CD4-positive, alpha-beta T cell (primary cell): ENCODE measurements around the gene KCTD6. TPM values are rescaled to one million over a fixed set of nuclear protein-coding genes. Genes with fewer than 3 reads are reported as not detected.
A peak's percentile ranks its signal among the peaks of the same experiment; 100 is the strongest.

Source experiments
- ATAC-seq: fragments of 200-7000 bp; cut with Tn5 transposase; one replicate; pipeline ENCODE4 v1.10.0; 2022; ENCODE audit warnings: mild to moderate bottlenecking; ENCODE audit not compliant: poor library complexity
- CTCF ChIA-PET: fragments of 350-600 bp; sonication (Branson Sonifier 250); formaldehyde crosslinking; loops from one replicate; lab custom pipeline; 2021; ENCODE audit warnings: antibody characterized with exemption, inconsistent platforms; lab: Charles Lee
- POLR2A ChIA-PET: fragments of 350-600 bp; sonication (Branson Sonifier 250); formaldehyde crosslinking; loops from one replicate; lab custom pipeline; 2021; ENCODE audit warnings: antibody characterized with exemption, inconsistent platforms; lab: Charles Lee
- DNase-seq, 14 experiments: peaks; one replicate each; pipeline ENCODE4 v3.0.0-alpha.2; 2013 to 2020; ENCODE audit warnings: mixed read lengths in 2 of 14
- H3K27ac ChIP-seq, 2 donors: one replicate each; pipeline versions ENCODE4 v1.5.1 to v1.7.0; 2013; ENCODE audit warnings: low read length in 2 of 2, low read depth in 1 of 2, mild to moderate bottlenecking in 1 of 2
- H3K27me3 ChIP-seq, 2 experiments: 1 replicate in 1 of 2; 2 replicates in 1 of 2; pipeline versions ENCODE4 v1.6.1 to v1.7.0; 2013; ENCODE audit warnings: low read length in 2 of 2, control low read depth in 1 of 2, mild to moderate bottlenecking in 1 of 2, moderate library complexity in 1 of 2; ENCODE audit not compliant: insufficient read depth in 2 of 2, control insufficient read depth in 1 of 2
- H3K36me3 ChIP-seq: one replicate; pipeline ENCODE4 v1.6.1; 2013; ENCODE audit warnings: low read length, control low read depth; ENCODE audit not compliant: insufficient read depth
- H3K4me1 ChIP-seq: one replicate; pipeline ENCODE4 v1.6.1; 2013; ENCODE audit warnings: low read length, control low read depth; ENCODE audit not compliant: insufficient read depth
- H3K4me3 ChIP-seq: one replicate; pipeline ENCODE4 v1.5.1; 2013; ENCODE audit warnings: mild to moderate bottlenecking, low read length, moderate library complexity
- H3K9me3 ChIP-seq, 2 experiments: 1 replicate in 1 of 2; 2 replicates in 1 of 2; pipeline versions ENCODE4 v1.6.1 to v1.7.0; 2013; ENCODE audit warnings: low read length in 2 of 2, mild to moderate bottlenecking in 2 of 2, control low read depth in 1 of 2, moderate library complexity in 1 of 2; ENCODE audit not compliant: control insufficient read depth in 1 of 2, insufficient read depth in 1 of 2
- H3K27ac Mint-ChIP-seq: one replicate; pipeline ENCODE4 v1.8.0; 2020; ENCODE audit warnings: mixed read lengths
- H3K27me3 Mint-ChIP-seq: one replicate; pipeline ENCODE4 v1.8.0; 2021; ENCODE audit warnings: mixed read lengths
- H3K36me3 Mint-ChIP-seq: one replicate; pipeline ENCODE4 v1.8.0; 2021; ENCODE audit warnings: low read depth, mixed read lengths
- H3K4me1 Mint-ChIP-seq: one replicate; pipeline ENCODE4 v1.8.0; 2021; ENCODE audit warnings: low read depth, mixed read lengths
- H3K4me3 Mint-ChIP-seq: one replicate; pipeline ENCODE4 v1.8.0; 2020; ENCODE audit warnings: mild to moderate bottlenecking, mixed read lengths
- H3K9me3 Mint-ChIP-seq: one replicate; pipeline ENCODE4 v1.8.0; 2020; ENCODE audit warnings: mixed read lengths
- intact Hi-C, 2 experiments: fragments of 100-400 bp; cut with DNase I in 1 of 2; cut with micrococcal nuclease in 1 of 2; formaldehyde crosslinking; loops; one replicate each; pipeline versions ENCODE4 v1.15.1 to v1.9.0; 2023 to 2025; cut with DNase I, micrococcal nuclease
- total RNA-seq, 174 experiments: library from RNA in 2 of 174; stranded (reverse) in 2 of 174; gene quantifications; one replicate each; pipeline ENCODE4 v1.2.3 and lab custom pipeline; 2021 to 2026
- TF ChIP-seq, protein P1 (sequence below): fragments of 200-600 bp; IDR thresholded peaks from one replicate; pipeline ENCODE4 v1.8.0; 2022; ENCODE audit warnings: antibody characterized with exemption, mild to moderate bottlenecking

Gene KCTD6
- total RNA-seq, 2 experiments from 2014 or later, result 3.8 to 5.0 TPM

DNA sequence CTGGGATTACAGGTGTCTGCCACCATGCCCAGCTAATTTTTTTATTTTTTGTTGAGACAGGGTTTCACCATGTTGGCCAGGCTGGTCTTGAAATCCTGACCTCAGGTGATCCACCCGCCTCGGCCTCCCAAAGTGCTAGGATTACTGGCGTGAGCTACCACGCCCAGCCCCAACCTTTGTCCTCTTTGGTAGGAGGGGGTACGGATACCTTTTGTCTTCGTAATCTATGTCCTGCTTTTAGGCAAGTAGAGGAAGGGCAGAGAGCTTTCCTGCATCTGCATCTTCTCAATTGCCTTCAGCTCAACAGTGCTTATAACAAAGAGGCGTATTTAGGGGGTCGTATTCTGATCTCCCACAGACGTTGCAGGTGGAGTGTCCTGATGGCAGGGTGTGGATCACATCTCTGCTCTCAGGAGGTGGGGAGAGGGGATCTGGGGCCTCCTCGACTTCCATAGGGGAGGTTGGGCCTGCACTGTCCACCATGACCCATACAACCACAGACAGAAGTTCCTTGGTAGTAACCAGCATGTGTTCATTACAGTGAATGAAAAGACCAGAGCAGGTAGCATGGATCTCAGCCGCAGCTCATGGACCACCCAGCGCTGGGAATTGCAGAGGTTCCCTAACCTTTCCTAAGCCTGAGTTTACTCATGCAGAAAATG, 21.4 kb upstream of the KCTD6 start:
- no peaks in the 10 kb centered on the region for H3K9me3 Mint-ChIP-seq
- intact Hi-C loops, result no loop called here
- no peaks in the 10 kb centered on the region for H3K9me3 ChIP-seq
- H3K4me1 Mint-ChIP-seq, result peaks cover 24% of the 10 kb centered on the region
- peaks cover 29% of the 10 kb centered on the region for H3K4me1 ChIP-seq
- DNase-seq (no peak), ATAC-seq (no peak)
- peak overlapping the region; percentile 68 for H3K27ac Mint-ChIP-seq
- CTCF ChIA-PET, result interaction anchor here (1.9 kb wide), 1 partner anchor 21 kb away, joined by 7 read pairs; the partner anchor contains the start of gene KCTD6
- peak overlapping the region in 1 of 2 donors; percentile 50 for H3K27ac ChIP-seq
- H3K36me3 ChIP-seq, result no peaks in the 10 kb centered on the region
- no peak overlapping the region for H3K4me3 ChIP-seq
- POLR2A ChIA-PET, result interaction anchor here (0.8 kb wide), 1 partner anchor 37 kb away, joined by 4 read pairs; the partner anchor contains the start of gene PDHB
- H3K27me3 Mint-ChIP-seq, result no peaks in the 10 kb centered on the region
- H3K27me3 ChIP-seq, result no peaks in the 10 kb centered on the region
- TF ChIP-seq, protein P1, sequence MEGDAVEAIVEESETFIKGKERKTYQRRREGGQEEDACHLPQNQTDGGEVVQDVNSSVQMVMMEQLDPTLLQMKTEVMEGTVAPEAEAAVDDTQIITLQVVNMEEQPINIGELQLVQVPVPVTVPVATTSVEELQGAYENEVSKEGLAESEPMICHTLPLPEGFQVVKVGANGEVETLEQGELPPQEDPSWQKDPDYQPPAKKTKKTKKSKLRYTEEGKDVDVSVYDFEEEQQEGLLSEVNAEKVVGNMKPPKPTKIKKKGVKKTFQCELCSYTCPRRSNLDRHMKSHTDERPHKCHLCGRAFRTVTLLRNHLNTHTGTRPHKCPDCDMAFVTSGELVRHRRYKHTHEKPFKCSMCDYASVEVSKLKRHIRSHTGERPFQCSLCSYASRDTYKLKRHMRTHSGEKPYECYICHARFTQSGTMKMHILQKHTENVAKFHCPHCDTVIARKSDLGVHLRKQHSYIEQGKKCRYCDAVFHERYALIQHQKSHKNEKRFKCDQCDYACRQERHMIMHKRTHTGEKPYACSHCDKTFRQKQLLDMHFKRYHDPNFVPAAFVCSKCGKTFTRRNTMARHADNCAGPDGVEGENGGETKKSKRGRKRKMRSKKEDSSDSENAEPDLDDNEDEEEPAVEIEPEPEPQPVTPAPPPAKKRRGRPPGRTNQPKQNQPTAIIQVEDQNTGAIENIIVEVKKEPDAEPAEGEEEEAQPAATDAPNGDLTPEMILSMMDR, result no peak
- no peaks in the 10 kb centered on the region for H3K36me3 Mint-ChIP-seq
- H3K4me3 Mint-ChIP-seq, result no peak overlapping the region

DNA sequence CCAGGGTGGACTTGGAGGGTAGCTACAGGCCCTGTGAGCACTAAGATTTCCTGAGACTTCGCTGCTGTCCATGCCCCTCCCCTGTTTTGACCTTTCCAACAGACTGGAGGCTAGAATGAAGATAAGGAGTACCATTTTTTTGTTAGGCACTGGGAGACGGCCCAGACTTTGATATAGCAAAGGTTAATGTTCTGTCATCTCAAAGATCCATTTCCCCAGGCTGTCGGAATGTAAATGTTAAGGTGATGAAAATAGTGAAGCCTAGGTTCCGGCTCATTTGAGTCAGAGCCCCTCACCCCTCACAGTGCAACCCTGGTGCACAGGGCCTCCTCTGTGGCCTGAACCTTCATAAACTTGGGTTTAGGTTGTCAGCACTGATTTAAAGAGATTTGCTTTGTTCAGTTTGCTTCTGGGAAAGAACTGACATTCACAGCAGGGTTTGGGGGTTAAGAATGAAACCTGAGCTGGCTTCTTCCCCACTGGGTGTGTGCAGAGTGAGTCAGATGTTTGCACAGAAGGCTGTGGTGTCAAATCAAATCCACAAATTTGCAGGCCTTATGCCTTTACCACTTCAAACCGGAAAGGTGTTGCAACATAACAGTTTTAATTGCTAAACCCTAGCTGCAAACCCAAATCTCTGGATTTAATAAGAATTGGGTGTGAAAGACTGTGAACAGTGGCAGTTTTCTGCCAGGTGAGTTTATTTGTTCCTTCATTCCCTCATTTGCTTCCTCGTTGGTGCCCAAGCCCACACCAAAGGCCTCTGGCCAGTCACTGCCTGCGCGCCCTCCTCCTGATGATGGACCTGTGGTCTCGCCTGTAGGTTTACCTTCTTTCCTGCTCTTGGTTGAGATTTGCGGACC, 20.6 kb upstream of the KCTD6 start:
- POLR2A ChIA-PET, result interaction anchor here (0.8 to 1.0 kb wide), 3 partner anchors 20 to 165 kb away, joined by 3 to 4 read pairs (median 4); partner anchors contain the start of genes HTD2, KCTD6, PDHB and RPP14
- intact Hi-C loops, result no loop called here
- peaks cover 29% of the 10 kb centered on the region for H3K4me1 ChIP-seq
- H3K27ac ChIP-seq, result peak overlapping the region in 1 of 2 donors; percentile 50
- CTCF ChIA-PET, result interaction anchor here (1.3 to 1.9 kb wide), 2 partner anchors 20 to 21 kb away, joined by 5 to 7 read pairs; partner anchors contain the start of gene KCTD6
- Mint-ChIP-seq H3K4me1 (peaks cover 24% of the 10 kb centered on the region), H3K27me3 (no peaks in the 10 kb centered on the region), H3K4me3 (no peak overlapping the region), H3K9me3 (no peaks in the 10 kb centered on the region), H3K27ac (peak overlapping the region; percentile 68), H3K36me3 (no peaks in the 10 kb centered on the region)
- TF ChIP-seq, protein P1, result no peak
- peak; percentile 79 for ATAC-seq
- H3K27me3 ChIP-seq, result no peaks in the 10 kb centered on the region
- no peaks in the 10 kb centered on the region for H3K36me3 ChIP-seq
- no peaks in the 10 kb centered on the region for H3K9me3 ChIP-seq
- peak in 10 of 14 experiments; percentile 10 to 72 (median 33) for DNase-seq
- H3K4me3 ChIP-seq, result no peak overlapping the region

DNA sequence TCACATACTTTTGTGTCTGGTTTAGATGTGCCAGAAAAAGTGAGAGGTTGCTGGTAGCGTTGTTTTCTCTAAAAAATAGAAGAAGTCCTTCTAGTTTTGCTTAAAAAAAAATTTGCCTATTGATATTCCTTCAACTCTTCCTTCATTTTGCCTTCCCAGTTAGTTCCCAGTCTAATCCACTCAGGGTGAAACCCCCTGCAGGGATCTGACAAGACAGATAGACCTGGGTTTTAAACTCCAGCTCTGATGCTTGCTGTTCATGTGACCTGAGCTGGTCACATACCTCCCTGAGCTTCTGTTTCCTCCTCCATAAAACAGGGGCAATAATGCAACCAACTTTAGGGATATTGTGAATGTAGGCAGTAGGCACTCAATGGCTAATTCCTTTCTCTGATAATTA, 18.6 kb upstream of the KCTD6 start:
- TF ChIP-seq, protein P1, result no peak
- CTCF ChIA-PET, result no interaction called here
- ATAC-seq (no peak), DNase-seq (no peak)
- no peaks in the 10 kb centered on the region for H3K27me3 Mint-ChIP-seq
- H3K27ac ChIP-seq, result no peak overlapping the region
- no peaks in the 10 kb centered on the region for H3K36me3 Mint-ChIP-seq
- no peak overlapping the region for H3K4me3 ChIP-seq
- peaks cover 29% of the 10 kb centered on the region for H3K4me1 ChIP-seq
- H3K9me3 Mint-ChIP-seq, result no peaks in the 10 kb centered on the region
- no peak overlapping the region for H3K4me3 Mint-ChIP-seq
- no peaks in the 10 kb centered on the region for H3K9me3 ChIP-seq
- H3K36me3 ChIP-seq, result no peaks in the 10 kb centered on the region
- H3K27ac Mint-ChIP-seq, result no peak overlapping the region
- peaks cover 24% of the 10 kb centered on the region for H3K4me1 Mint-ChIP-seq
- intact Hi-C loops, result no loop called here
- POLR2A ChIA-PET, result no interaction called here
- no peaks in the 10 kb centered on the region for H3K27me3 ChIP-seq
